ENCODE data around the gene CLMN.

CLMN gene

DNA sequence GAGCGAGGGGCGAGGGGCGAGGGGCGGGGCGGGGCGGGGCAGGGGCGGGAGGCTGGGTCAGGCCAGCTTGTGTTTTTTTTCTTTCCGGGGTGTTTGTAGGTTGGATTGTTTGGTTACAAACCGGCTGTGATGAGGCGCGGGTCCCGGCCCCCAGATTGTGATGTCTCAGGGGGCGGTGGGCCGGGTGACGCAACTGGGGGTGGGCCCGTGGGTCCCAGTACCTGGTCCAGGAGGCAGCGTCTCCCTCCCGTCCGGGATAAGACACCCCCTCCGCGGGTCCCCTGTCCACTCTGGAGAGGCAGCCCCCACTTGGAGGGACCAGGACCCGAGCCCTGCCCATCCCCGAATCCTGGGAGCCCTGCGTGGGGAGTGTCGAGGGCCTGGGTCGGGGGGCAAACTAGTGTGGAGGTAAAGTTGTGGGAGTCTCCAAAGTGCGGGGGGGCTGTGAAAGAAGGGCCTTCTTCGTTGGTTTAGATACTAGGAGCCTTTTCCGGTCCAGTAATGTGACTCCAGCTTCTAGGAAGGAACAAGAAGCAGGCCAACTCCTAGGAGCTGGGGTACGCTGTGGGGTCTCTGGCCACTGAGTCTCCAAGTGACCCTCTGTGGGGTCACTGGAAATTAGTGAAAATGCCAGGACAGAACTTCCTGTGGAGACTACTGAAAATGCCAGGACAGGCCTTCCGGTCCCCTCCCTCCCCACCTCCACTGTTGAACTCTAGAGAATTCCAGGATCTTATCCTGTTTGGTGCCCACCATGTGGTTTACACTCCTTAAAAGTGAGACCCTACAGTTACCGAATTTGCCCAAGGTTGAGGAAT is 579 bp upstream of the CLMN start:
- no peak for DNase-seq

GRCh38 chr14:95318399-95319311 is 1.1 kb downstream of the CLMN start:
- no peak for DNase-seq

GRCh38 chr14:95317817-95318343 is 1.8 kb downstream of the CLMN start:
- DNase-seq, result no peak

GRCh38 chr14:95316821-95317220 is 2.9 kb downstream of the CLMN start:
- DNase-seq, result no peak

DNA sequence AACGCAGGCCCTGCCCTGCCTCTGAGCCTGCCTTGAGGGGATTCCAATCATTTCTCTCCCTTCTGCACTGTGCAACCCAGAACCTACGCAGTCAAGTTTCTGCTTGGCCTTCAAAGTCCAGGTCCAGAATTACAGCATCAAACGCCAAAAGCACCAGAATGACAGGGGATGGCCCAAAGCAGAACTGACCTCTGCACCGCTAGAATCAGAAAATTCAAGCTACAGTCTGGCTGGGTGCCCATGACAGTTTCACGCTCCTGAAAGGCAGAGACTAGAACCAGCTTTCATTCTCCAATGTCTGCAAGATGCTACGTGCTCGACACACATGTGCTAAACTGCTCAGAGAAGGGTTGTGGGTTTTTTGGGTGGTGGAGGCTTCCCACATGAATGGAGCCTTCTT is 4.1 kb downstream of the CLMN start:
- no peak for DNase-seq

- DNase-seq, result no peak
Measured at GRCh38 chr14:95315156-95315555, 4.6 kb downstream of the CLMN start.

DNA sequence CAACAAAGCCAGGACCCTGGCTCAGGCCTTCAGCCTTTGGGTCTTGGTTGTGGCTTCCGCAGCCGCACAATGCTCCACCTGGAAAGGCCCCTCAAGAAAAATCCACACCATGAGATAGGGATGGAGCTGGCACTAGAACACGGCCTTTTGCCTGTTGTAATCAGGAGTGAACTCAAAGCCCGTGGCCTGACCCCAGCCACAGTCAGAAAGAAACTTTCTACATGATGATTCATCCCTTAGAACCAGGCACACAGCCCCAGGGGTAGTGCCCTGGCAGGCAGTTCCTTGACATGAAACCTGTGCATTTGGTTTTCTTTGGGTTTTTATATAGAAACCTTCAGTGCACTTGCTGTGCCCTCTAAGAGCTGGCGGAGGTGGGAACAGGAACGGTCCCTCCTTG is 5.1 kb downstream of the CLMN start:
- no peak for DNase-seq

DNA sequence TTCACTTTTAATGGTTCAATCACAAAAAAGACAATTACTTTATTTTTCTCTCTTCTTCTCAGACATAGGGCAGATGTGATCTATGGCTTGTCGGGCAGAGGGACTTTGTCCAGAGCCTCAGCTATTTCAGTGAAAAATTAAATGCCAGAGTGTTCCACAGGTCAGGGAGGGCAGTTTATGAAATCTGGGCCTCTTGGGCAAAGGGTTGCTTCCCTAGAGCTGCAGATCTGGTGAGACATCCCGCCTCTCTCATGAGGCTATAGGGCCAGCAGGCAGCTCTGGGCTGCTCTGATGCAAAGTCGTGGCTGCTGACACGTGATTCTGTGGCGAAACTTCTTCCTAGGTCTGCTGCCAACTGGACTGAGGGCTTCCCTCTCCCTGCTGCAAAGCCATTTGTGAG is 6.0 kb downstream of the CLMN start:
- no peak for DNase-seq

- DNase-seq, result no peak
Measured at GRCh38 chr14:95313190-95313589, 6.5 kb downstream of the CLMN start.

DNA sequence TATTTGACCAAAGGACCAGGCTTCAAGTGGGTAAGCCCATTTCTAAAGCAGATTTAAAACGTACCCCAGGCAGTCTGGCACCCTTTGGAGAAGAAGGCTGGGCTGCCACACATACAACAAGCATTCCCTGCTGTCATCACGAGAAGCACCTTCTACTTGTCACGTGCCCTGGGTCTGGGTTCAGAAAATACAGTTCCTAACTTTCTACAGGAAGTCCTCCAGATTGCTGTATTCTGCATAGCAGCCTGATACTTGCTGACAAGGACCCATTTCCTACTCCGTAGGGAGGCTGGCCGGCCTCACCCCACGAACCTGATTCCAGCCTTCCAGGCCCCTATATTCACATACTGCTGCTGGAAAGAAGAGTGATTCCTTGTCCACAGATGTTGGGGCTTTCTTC is 7.4 kb downstream of the CLMN start:
- DNase-seq, result no peak

DNA sequence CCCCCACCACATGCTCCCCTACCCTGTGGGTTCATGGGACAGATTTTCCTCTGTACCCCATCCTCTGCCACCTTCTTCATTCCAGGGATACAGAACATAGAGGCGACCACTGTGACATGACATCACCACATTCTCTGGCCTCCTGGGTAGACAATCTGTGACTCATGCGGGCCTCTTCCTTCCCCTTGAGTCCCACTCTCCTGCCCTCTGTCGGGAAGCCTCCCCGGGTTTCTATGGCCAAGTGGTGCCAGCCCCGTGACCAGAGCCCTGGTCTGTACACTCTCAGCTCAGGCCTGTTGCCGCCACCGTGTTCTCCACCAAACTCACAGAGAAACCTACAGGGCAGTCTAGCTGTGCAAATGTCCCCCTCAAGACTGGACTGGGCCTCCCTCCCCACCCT is 8.0 kb downstream of the CLMN start:
- DNase-seq, result no peak

GRCh38 chr14:95310635-95311380 is 8.9 kb downstream of the CLMN start:
- no peak for DNase-seq

GRCh38 chr14:95309261-95310051 is 10.3 kb downstream of the CLMN start:
- DNase-seq, result no peak

GRCh38 chr14:95308073-95308472 is 11.6 kb downstream of the CLMN start:
- no peak for DNase-seq

- no peak for DNase-seq
Measured at GRCh38 chr14:95307402-95308041, 12.2 kb downstream of the CLMN start.

DNA sequence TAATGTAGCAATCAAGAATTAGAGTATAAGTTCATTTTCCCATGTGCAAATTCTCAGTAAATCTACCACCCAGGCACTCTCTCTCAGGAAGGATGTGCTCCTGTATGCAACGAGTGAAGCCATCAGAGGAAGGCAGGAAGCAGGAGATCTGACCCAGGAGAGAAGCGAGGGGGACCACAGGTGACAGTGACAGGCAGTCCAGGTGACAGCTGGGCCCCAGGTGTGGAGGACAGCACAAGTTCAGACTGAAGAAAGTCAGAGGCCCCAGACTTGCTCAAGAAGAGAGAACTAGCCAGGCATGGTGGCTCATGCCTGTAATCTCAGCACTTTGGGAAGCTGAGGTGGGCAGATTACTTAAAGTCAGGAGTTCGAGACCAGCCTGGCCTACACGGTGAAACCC is 13.8 kb downstream of the CLMN start:
- no peak for DNase-seq

DNA sequence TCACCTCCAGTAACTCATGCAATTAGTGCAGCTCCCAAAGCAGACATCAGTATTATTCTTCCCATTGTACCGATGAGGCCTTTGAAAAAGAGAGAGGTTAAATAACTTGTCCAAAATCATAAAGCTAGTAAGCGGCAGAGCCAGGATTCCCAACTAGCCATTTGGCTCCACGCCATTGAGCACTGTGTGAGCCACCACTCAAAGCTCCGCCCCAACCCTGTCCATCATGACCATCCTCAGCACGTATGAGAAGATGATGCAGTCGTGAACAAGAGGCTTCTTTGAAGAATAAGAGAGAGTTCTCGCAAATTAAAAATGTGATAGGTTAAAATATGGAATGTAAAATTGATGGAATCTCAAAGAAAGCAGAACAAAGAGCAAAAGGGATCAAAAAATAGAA is 14.6 kb downstream of the CLMN start:
- no peak for DNase-seq

DNA sequence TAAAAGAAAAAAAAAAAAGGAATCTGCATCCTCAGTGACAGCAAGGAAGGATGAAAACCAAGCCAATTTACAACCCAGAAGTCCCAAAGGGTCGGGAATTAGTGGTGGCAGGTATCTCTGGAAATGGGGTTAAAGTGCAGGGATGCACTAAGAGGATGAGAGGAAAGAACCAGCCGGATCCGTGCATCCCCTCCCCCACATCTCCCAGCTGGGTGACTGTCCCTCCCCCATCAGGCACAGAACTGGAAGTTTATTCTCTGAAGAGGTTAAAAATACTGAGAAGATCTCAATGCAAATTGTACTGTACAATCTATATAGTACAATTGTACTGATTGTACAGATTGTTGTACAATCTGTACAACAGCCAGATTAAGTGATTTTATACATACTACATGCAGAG is 15.4 kb downstream of the CLMN start:
- no peak for DNase-seq

GRCh38 chr14:95303552-95303951 is 16.2 kb downstream of the CLMN start:
- DNase-seq, result no peak

GRCh38 chr14:95302667-95303506 is 16.8 kb downstream of the CLMN start:
- DNase-seq, result no peak

Data from activated effector memory CD4-positive, alpha-beta T cell treated with Interleukin-2 at 50 U/mL for 16 hours (primary cell).